Esophagus squamous epithelium (tissue), 4 donors: ENCODE results near the gene ADAM33.

Experiments
- POLR2A ChIP-seq, 4 donors: fragments of 450-650 bp; IDR thresholded peaks; one replicate each; pipeline ENCODE4 v1.6.1; 2017; ENCODE audit warnings: antibody characterized with exemption in 4 of 4, mild to moderate bottlenecking in 4 of 4, moderate library complexity in 3 of 4
- TF ChIP-seq, protein P1 (sequence below), 6 experiments: fragments of 450-650 bp in 4 of 6; fragments of 200-600 bp in 2 of 6; sonication (generic) in 2 of 6; IDR thresholded peaks; one replicate each; pipeline ENCODE4 v1.5.1; 2016 to 2019; ENCODE audit warnings: antibody characterized with exemption in 6 of 6, mild to moderate bottlenecking in 4 of 6, moderate library complexity in 4 of 6

DNA sequence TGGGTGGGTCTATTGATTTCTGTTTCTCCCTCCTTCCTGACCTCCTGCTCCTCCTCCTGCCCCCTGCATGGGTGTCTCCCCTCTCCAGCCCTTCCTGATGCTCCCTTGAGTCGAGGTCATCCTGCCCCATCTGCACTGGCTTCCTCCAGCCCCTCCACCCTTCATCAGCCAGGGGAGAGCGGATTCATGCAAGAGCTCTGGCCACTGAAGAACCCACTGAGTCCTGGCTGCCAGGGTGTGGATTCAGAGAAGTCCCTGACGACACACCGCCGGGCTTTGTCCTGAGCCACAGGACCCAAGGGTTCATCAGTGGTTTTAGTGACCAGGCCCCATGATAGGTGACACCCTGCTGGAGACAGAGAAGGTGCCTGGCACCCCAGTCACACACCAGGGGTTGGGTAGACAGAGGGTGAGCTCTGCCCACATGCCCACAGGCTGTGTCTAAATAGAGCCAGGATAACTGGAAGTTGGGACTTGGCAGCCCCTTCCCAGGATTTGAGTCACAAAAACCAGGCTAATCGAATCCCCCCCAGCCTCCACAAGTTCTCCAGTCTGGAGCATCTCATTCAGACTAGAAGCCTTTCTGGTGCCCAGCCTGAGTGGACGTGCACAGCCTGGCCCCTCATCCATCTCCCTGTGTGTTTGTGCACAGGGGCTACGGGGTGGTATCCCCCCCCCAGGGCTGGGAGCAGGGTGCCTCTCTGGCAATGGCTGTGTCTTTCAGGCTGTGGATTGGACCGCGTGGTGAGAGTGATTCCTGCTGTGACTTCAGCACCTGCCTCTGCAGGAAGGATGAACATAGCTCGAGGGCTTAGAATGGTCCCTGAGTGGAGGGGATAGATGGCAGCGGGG is 19.8 kb downstream of the ADAM33 start:
- TF ChIP-seq, protein P1, sequence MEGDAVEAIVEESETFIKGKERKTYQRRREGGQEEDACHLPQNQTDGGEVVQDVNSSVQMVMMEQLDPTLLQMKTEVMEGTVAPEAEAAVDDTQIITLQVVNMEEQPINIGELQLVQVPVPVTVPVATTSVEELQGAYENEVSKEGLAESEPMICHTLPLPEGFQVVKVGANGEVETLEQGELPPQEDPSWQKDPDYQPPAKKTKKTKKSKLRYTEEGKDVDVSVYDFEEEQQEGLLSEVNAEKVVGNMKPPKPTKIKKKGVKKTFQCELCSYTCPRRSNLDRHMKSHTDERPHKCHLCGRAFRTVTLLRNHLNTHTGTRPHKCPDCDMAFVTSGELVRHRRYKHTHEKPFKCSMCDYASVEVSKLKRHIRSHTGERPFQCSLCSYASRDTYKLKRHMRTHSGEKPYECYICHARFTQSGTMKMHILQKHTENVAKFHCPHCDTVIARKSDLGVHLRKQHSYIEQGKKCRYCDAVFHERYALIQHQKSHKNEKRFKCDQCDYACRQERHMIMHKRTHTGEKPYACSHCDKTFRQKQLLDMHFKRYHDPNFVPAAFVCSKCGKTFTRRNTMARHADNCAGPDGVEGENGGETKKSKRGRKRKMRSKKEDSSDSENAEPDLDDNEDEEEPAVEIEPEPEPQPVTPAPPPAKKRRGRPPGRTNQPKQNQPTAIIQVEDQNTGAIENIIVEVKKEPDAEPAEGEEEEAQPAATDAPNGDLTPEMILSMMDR (IDR thresholded peaks at IDR 0.05), result no peak
- no peak for TF ChIP-seq POLR2A (IDR thresholded peaks at IDR 0.05)
